Sciatic nerve (tissue), 2 donors: ENCODE measurements around the gene LAMC3. TPM values are rescaled to one million over a fixed set of nuclear protein-coding genes. Genes with fewer than 3 reads are reported as not detected.

Experiments
- ATAC-seq: fragments of 200-7000 bp; cut with Tn5 transposase; one replicate; pipeline ENCODE4 v1.9.1; 2020; ENCODE audit warnings: mild to moderate bottlenecking, moderate library complexity
- DNase-seq: peaks from one replicate; pipeline ENCODE4 v3.0.0-alpha.2; 2020; ENCODE audit warnings: low spot score
- intact Hi-C: fragments of 100-400 bp; cut with DNase I; formaldehyde crosslinking; loops from one replicate; pipeline ENCODE4 v1.14.2; 2022
- total RNA-seq: library from RNA; stranded (reverse); fragmentation: NEBNext Ultra II Directional; extraction: Animal tissue kit (Norgen Biotek cat#: 25700); gene quantifications from one replicate; pipeline ENCODE4 v1.2.1, GENCODE V29; 2021
- donor health status: DM: no; HTN: no; CAD: no.
- donor health status: DM: no; HTN: no; CAD: no.

Gene LAMC3
- 0.36 TPM for total RNA-seq

- DNase-seq (no peak), ATAC-seq (no peak)
- intact Hi-C loops = no loop called here
Measured at GRCh38 chr9:131008909-131009618, at the start of gene LAMC3. LAMC3 (plus strand) TSS chr9:131009174; CDS start chr9:131009215, 41 bp downstream.

- DNase-seq (no peak), ATAC-seq (no peak)
- intact Hi-C loops = no loop called here
Measured at GRCh38 chr9:130959809-130960334, 49.1 kb upstream of the LAMC3 start.

DNA sequence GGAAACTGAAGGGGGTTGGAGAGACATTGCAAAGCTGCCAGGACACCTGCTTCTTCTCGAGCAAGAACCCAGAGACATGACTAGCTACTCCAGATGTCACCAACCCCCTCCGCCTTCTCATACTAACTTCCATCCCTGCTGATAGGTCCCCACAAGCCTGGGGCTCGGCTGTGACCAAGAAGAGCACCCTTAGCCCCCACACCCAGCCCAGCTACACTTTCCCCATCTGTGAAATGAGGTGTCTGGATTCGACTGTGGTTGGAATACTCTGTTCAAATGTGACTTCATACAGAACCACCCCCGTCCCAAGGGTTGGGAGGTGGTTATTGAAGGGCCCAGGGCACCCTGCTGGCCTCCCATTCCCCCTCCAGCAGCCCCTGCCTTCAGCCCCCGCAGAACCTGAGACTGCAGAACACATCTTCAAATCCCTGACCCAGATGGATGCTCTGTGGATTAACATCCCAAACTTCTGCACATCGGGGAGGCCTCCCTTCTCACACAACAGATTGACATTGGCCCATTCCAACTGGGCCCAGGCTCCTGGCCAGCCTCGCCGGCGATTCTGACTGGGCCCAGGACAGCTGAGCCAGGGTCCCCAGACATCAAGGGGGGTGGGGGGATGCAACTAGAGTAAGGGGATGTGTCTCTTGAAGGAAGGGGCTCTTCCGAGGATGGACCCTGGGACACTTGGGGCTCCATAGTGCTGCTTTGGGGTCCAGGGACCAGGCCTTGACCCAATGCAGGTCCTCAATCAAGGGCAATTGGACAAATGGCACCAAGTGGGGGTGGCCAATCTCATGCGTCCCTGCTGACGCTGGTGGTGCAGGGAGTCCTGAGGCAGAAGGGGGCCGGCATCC, 48.2 kb upstream of the LAMC3 start:
- intact Hi-C loops = no loop called here
- ATAC-seq = no peak

DNA sequence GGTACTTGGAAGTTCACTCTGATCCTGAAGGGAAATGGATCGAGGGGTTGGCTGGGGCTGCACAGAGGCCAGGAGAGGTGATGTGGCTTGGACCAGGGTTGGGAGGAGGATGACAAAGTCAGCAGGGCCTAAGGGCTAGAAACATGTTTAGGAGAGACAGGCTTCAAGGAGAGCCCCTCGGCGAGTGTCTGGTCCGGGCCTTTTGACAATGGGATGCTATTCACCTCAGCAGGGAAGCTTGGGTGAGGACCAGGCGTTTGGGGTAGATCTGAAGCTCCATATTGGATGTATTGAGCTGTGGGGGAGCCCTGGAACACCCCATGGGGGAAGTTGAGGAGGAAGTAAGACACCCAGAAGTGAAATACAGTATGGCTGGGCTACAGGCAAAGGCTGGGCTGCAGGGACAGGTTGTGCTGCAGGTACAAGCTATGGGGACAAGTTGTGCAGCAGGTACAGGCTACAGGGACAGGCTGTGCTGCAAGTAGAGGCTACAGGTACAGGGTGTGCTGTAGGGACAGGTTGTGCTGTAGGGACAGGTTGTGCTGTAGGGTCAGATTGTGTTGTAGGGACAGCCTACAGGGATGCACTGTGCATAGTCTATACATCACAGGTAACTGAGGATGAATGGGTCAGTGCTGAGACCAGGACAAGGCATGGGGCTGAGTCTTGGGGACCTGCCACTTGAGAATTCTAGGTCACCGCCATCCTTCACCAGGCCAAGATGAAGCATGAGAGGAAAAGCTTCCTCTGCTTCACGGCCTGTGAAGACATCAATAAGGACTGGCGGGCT, 47.3 kb upstream of the LAMC3 start:
- ATAC-seq (no peak), DNase-seq (no peak)
- intact Hi-C loops = no loop called here

More for the DNA sequence above, 48.2 kb upstream of the LAMC3 start:
- DNase-seq = no peak

DNA sequence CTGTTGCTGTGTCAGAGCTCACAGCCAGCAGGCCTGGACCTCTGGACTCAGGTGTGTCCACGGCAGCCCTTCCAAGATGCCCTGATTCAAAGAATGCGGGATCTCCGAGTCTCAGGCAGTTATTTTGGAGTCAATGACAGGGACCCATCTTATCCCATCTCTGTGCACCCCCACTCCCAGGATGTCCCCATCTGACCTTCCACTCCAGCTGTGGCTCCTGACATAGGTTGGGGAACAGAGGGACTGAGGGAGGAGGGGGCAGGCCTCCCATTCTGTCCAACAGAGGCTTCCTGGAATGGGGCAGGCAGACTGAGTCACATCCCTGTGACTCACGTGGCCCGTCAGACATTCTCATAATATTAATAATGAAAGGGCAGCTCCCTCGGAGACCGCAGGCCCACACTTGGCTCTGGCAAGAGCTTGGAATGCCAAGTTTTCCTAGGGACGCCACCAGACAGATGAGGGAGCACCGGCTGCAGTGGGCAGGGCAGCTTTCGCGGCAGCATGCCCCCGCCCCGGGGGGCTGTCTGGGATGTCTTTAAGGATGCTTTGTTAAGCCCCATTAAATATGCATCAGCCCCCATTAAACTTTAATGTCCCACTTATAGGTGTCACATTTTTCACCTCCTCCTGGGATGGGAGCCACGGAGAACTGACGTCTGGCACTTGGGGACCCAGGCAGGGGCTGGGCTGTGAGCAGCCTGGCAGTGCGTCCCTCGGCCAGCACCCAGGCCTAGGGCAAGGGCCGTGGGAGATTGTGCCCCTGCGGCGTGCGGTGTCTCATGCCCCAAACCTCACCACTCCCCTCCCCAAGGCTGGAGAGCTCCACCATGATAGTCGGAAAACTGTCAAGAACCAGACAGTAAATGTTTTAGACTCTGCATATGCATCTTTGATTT, 46.3 kb upstream of the LAMC3 start:
- DNase-seq = no peak
- intact Hi-C loops = no loop called here

GRCh38 chr9:130963337-130963908, 45.6 kb upstream of the LAMC3 start:
- no peak for DNase-seq
- intact Hi-C loops = no loop called here
- no peak for ATAC-seq

More for the DNA sequence above, 46.3 kb upstream of the LAMC3 start:
- no peak for ATAC-seq

DNA sequence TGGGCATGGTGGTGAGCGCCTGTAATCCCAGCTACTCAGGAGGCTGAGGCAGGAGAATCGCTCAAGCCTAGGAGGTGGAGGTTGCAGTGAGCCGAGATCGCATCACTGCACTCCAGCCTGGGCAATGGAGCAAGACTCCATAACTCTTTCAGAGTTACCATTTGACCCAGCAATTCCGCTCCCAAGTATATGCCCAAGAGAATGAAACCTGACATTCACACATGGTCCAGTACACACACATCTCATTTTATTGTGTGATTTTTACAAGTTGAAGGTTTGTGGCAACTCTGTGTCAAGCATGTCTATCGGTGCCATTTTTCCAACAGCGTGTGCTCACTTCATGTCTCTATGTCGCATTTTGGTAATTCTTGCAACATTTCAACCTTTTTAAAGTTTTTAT, 45.1 kb upstream of the LAMC3 start:
- DNase-seq (no peak), ATAC-seq (no peak)
- intact Hi-C loops = no loop called here

GRCh38 chr9:130965680-130966079, 43.3 kb upstream of the LAMC3 start:
- ATAC-seq (no peak), DNase-seq (no peak)
- intact Hi-C loops = no loop called here

DNA sequence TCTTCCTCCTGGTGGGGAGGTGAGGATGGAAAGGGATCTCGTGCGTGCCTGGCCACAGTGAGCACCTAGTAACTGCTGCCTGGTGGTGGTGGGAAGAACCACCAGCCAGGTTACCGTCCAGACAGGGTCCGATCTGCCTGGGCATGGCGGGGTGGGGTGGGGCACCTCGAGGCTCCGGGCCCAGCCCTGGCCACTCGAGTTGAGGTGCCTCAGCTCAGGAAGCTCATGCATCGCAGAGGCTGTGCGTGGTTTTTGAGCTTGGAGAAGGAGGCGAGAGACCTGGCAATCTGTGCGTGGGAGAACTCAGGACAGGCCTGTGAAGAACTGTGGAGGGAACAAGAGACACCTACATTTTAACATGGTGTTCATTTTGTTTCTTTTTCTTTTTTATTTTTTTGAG, 38.9 kb upstream of the LAMC3 start:
- intact Hi-C loops = no loop called here

GRCh38 chr9:130970855-130971254, 38.1 kb upstream of the LAMC3 start:
- intact Hi-C loops = no loop called here
- DNase-seq (no peak), ATAC-seq (no peak)

More for the DNA sequence above, 38.9 kb upstream of the LAMC3 start:
- DNase-seq (no peak), ATAC-seq (no peak)

DNA sequence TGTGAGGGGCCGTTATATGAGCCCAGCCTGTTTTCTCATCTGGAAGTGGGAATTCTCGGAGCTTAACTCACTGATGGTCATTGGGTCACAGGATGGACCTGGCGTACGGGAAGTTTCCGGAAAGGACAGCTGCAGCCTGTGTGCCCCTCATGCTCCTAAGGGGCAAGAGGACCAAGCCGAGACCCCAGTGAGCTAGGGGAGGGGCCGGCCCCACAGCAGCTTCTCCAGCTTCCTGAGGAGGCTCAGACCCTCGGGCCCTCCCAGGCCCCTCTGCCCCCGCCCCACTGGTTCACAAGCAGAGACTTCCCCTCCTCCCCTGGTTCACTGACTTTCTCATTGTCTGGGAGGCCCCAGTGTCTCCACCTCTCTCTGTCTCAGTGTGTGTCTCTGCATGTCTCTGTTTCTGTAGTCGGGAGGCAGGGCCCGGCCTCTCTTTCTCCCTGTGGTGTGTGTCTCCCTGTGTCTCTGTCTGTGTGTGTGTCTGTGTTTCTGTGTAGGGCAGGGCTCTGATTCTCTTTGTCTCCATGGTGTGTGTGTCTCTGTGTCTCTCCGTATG, 37.6 kb upstream of the LAMC3 start:
- ATAC-seq (no peak), DNase-seq (no peak)
- intact Hi-C loops = no loop called here

- DNase-seq (no peak), ATAC-seq (no peak)
- intact Hi-C loops = no loop called here
Measured at GRCh38 chr9:130972277-130972956, 36.6 kb upstream of the LAMC3 start.

DNA sequence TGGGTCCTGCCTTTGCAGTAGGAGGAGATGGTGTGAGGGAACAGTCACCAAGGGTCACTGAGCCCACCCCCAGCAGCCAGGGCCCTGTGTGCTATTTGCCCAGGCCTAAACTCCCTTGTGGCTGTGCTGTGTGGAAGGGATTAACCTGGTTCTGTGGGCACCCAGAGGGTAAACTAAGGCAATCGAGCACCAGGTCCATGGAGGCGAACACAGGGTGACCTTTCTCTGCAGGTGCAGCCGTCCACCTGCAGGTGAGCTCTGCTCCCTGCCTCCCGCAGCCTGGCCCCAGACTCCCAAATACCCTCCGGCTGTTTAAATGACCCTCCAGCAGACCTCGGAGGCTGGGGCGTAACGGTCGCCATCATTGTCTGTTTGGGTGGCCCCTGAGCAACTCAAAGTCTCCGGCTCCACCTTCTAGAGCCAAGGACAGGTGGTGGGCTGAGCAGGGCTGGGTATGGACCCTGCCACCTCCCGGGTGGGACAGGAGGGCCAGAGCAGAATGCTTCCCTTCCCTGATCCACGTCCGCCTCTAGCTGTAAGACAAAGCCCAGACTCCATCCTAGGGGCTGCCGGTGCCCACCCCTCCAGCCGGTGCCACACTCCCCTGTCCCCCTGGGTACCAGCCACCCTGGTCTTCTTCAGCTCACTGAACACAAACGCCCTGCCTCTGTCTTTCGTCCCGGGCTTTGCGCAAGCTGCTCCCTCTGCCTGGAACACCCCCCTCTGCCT, 35.9 kb upstream of the LAMC3 start:
- DNase-seq (no peak), ATAC-seq (no peak)
- intact Hi-C loops = no loop called here

DNA sequence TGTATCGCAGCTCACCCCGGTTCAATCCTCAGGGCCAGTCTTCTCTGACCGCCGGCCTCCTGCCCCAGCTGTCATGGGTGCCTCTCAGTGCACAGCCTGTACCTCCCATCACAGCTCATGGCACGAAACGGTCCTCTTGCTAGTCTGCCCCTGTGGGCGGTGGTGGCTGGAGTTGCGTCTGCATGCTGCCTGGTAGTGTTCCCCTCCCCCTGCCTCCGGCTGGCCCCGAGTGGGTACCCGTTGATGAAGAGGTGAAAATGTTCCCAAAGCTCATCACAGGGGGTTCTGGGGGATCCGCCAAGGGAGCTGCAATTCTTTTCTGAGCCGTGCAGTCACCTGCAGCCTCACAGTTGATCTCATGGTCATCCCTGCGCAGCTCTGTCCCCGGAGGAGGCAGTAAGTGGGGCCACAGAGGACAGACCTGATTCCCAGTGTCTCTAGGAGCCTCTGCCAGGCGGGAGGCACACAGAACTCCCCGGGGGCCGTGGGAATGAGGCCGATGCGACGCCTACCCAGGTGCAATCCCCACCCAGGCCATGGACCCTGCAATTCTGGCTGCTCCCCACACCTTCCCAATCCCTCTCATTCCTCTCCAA, 35.2 kb upstream of the LAMC3 start:
- DNase-seq (no peak), ATAC-seq (no peak)
- intact Hi-C loops = no loop called here

- ATAC-seq = no peak
- DNase-seq = no peak
- intact Hi-C loops = no loop called here
Measured at GRCh38 chr9:130974697-130975096, 34.3 kb upstream of the LAMC3 start.

DNA sequence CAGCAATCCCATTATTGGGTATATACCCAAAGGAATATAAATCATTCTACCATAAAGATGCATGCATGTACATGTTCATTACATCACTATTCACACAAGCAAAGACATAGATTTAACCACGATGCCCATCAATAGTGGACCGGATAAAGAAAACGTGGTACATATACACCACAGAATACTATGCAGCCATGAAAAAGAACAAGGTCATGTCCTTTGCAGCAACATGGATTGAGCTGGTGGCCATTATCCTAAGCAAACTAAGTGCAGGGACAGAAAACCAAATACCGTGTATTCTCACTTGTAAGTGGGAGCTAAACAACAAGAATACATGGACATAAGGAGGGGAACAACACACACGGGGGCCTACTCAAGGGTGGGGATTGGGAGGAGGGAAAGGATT, 33.8 kb upstream of the LAMC3 start:
- intact Hi-C loops = no loop called here
- ATAC-seq (no peak), DNase-seq (no peak)
